ENCODE data around the gene GFRA4.

Gene GFRA4

GRCh38 chr20:3693376-3693775 lies 30.2 kb upstream of the GFRA4 start:
- no peak for DNase-seq (ENCODE audit: low spot score)

GRCh38 chr20:3692706-3693294 lies 29.6 kb upstream of the GFRA4 start:
- no peak for DNase-seq (ENCODE audit: low spot score)

- no peak for DNase-seq (ENCODE audit: low spot score)
Observed at GRCh38 chr20:3691897-3692296, 28.7 kb upstream of the GFRA4 start.

GRCh38 chr20:3691306-3691705 lies 28.1 kb upstream of the GFRA4 start:
- DNase-seq (ENCODE audit: low spot score) = no peak

- no peak for DNase-seq (ENCODE audit: low spot score)
Observed at GRCh38 chr20:3690413-3690812, 27.2 kb upstream of the GFRA4 start.

- no peak for DNase-seq (ENCODE audit: low spot score)
Observed at GRCh38 chr20:3689978-3690377, 26.8 kb upstream of the GFRA4 start.

GRCh38 chr20:3687655-3688054 lies 24.5 kb upstream of the GFRA4 start:
- peak; percentile 86 for DNase-seq (ENCODE audit: low spot score)

GRCh38 chr20:3686867-3687321 lies 23.7 kb upstream of the GFRA4 start:
- DNase-seq (ENCODE audit: low spot score) = no peak

- no peak for DNase-seq (ENCODE audit: low spot score)
Observed at GRCh38 chr20:3686421-3686820, 23.2 kb upstream of the GFRA4 start.

- DNase-seq (ENCODE audit: low spot score) = no peak
Observed at GRCh38 chr20:3685341-3685740, 22.1 kb upstream of the GFRA4 start.

GRCh38 chr20:3681931-3682781 lies 19.0 kb upstream of the GFRA4 start, which contains the start of gene ADAM33:
Gene ADAM33, minus strand, starts transcription at chr20:3682010. Its CDS starts 6 bp downstream, at chr20:3682004.
- DNase-seq (ENCODE audit: low spot score) = peak; percentile 74

GRCh38 chr20:3681352-3681930 lies 18.2 kb upstream of the GFRA4 start:
- DNase-seq (ENCODE audit: low spot score) = no peak

GRCh38 chr20:3680701-3681351 lies 17.6 kb upstream of the GFRA4 start:
- no peak for DNase-seq (ENCODE audit: low spot score)

- no peak for DNase-seq (ENCODE audit: low spot score)
Observed at GRCh38 chr20:3679749-3680700, 16.8 kb upstream of the GFRA4 start.

- no peak for DNase-seq (ENCODE audit: low spot score)
Observed at GRCh38 chr20:3678856-3679720, 15.9 kb upstream of the GFRA4 start.

GRCh38 chr20:3678198-3678597 lies 15.0 kb upstream of the GFRA4 start:
- no peak for DNase-seq (ENCODE audit: low spot score)

- DNase-seq (ENCODE audit: low spot score) = no peak
Observed at GRCh38 chr20:3677733-3678132, 14.5 kb upstream of the GFRA4 start.

GRCh38 chr20:3674995-3675900 lies 12.0 kb upstream of the GFRA4 start:
- no peak for DNase-seq (ENCODE audit: low spot score)

GRCh38 chr20:3674447-3674846 lies 11.2 kb upstream of the GFRA4 start:
- DNase-seq (ENCODE audit: low spot score) = no peak

All from HuH-7 (cell line).